LNCaP clone FGC (cell line): Measurements from ENCODE around the gene SLC66A1.

Experiments used
- DNase-seq: peaks from one replicate; pipeline ENCODE4 v3.0.0-alpha.2; 2011; ENCODE audit warnings: low read depth
- H3K4me3 ChIP-seq: 2 replicates; pipeline ENCODE4 v1.5.1; 2011; ENCODE audit warnings: mild to moderate bottlenecking, low read depth, low read length, control low read depth
- CTCF ChIP-seq: IDR thresholded peaks from 2 replicates; pipeline ENCODE4 v1.5.1; 2012; ENCODE audit warnings: mild to moderate bottlenecking; ENCODE audit not compliant: control insufficient read depth, insufficient read depth; ENCODE audit errors: extremely low read depth

Gene SLC66A1

DNA sequence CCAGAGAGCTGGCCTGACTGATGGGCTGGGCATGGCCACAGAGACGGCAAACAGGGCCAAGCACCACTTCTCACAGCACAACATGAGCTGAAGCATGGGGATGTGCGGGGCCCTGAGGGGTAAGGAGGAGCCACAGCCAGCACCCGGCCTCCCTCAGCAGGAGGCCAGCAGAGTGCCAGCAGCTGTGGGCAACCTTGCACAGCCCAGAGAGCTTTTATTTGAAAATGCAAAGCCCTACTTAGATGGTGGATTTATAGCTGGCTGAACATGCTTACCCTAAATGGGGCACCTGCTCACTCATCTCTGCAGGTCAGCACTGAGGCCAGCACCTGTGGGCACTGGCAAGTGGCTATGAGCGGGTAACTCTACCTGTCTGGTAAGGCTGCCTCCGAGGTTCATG, 44.1 kb downstream of the SLC66A1 start:
- DNase-seq: no peak
- TF ChIP-seq CTCF: no peak
- H3K4me3 ChIP-seq: no peak overlapping the region

- no peak for TF ChIP-seq CTCF
- H3K4me3 ChIP-seq: no peak overlapping the region
- no peak for DNase-seq
Observed at GRCh38 chr1:19357299-19357986, 45.3 kb downstream of the SLC66A1 start.

DNA sequence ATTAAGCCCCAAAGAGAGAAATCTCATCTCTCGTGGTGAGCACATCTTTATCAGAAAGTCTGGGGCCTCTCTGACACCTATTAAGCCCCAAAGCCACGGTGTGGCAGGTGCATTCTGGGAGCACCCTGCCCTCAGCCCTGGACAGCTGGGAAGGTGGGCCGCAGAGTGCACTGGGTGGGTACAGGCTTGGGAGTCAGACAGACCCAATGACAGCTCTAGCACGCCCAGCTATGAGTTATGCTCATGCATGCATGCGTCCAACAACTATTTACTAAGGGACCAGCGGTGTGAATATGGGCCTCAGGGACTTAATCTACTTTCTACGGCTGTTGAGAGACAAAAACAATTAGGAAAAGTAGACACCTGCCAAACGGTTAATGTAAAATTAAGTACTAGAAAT, 46.6 kb downstream of the SLC66A1 start:
- DNase-seq: no peak
- TF ChIP-seq CTCF: no peak
- no peak overlapping the region for H3K4me3 ChIP-seq

DNA sequence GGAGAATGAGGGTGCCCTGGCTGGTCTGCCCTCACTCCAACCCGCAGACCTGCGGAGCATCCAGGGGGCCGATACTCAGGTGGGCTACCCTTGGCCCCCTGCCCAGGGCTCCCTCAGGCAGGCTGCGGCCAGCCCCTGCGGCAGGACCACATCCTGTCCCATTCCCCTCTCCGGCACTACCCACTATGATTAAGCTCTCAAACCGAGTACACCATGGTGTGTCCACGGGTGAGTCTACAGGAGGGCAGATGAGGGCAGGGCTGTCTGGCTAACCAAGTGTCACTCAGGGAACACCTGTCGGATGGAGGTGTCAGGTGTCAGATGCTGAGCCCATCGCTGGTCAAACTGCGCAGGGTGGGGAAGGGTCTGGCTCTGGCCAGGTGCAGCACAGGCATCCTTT, 47.2 kb downstream of the SLC66A1 start:
- DNase-seq: no peak
- H3K4me3 ChIP-seq: no peak overlapping the region
- TF ChIP-seq CTCF: no peak

- no peak overlapping the region for H3K4me3 ChIP-seq
- TF ChIP-seq CTCF: no peak
- no peak for DNase-seq
Observed at GRCh38 chr1:19360016-19360415, 47.9 kb downstream of the SLC66A1 start.

DNA sequence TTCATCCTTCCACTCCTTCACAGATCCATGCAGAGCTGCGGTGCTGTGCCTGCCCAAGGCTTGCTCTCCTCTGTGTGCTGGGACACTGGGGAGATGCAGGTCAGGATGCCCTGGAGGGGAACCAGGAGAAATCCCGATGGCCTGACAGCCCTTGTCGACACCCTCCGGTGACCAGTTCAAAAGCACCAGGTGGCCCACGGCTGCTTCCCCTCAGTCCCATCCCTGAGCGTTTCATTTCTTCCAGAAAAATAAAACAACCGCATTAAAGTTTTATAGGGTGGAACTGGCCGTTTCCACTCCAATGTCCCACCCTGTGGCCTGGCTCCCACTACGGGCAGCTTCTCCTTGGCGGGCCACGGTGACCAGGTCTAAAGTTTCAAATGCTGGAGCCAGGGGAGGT, 48.3 kb downstream of the SLC66A1 start:
- no peak for DNase-seq
- no peak overlapping the region for H3K4me3 ChIP-seq
- no peak for TF ChIP-seq CTCF

DNA sequence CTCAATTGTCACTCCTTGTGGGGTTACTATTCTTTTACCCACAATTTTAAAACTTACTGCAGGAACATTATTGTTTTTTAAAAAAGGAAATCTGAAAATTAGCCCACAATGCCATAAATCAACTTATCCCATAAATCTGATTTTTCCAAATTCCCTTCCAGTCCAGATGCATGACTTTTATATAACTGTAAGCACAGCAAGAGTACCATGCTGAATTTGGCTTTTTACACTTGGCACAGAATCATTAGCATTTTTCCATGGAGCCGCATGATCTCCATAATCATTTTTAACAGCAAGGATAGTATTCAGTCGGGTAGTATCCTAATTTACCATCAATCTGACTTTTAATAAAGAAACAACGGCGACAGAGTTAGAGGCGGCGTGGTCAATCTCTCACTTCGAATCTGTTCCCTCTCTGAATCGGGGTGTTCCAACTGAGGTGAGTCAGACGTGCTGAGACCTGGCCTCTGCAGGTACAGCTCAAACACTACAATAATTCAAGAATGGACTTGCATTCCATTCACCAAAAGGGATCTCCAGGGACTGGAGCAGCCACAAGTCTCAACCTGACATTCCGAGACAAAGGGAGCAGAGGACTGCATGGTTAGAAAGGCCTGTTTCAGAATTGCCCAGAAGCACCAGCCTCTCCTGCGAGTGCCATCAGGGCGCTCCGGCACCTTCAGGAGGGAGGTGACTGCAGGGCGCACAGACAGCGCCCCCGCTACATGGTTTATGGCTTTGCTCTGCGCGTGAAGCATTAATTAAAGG, 48.9 kb downstream of the SLC66A1 start:
- no peak overlapping the region for H3K4me3 ChIP-seq
- no peak for DNase-seq
- TF ChIP-seq CTCF: no peak
